K562 (cell line): ENCODE results near the gene NUCB2. TPM values are rescaled to one million over a fixed set of nuclear protein-coding genes. Genes with fewer than 3 reads are reported as not detected.
A peak's percentile ranks its signal among the peaks of the same experiment; 100 is the strongest.

Source experiments
- ARID3A ChIP-seq: IDR thresholded peaks from 2 replicates; pipeline ENCODE4 v1.6.1; 2012; ENCODE audit warnings: low read depth, low read length, improper control_type of control experiment, borderline replicate concordance
- ARNT ChIP-seq, 2 experiments: fragments of 450-650 bp; IDR thresholded peaks; 2 replicates each; pipeline ENCODE4 v1.6.1; 2016; ENCODE audit warnings: mild to moderate bottlenecking in 1 of 2
- CEBPB ChIP-seq: fragments of 450-650 bp; IDR thresholded peaks from 2 replicates; pipeline ENCODE4 v1.6.1; 2016; ENCODE audit warnings: missing genetic modification characterization, missing compliant biosample characterization
- CREB1 ChIP-seq, 2 experiments: sonication (generic) in 1 of 2; formaldehyde crosslinking in 1 of 2; IDR thresholded peaks; 2 replicates each; pipeline versions ENCODE4 v1.6.1 to v1.8.0; 2012 to 2022; ENCODE audit warnings: inconsistent platforms in 1 of 2, mild to moderate bottlenecking in 1 of 2, missing genetic modification reagents in 1 of 2, moderate library complexity in 1 of 2
- FOS ChIP-seq: IDR thresholded peaks from 3 replicates; pipeline ENCODE4 v1.6.1; 2011; ENCODE audit not compliant: insufficient read length; ENCODE audit errors: extremely low read depth
- KLF6 ChIP-seq: fragments of 250-450 bp; sonication (Bioruptor Pico); IDR thresholded peaks from 2 replicates; pipeline ENCODE4 v1.4.0; 2020; ENCODE audit warnings: mild to moderate bottlenecking, moderate library complexity, borderline replicate concordance
- MEF2D ChIP-seq: conservative IDR thresholded peaks from 2 replicates; pipeline ENCODE4 v1.6.1; 2016; ENCODE audit warnings: low read depth, missing genetic modification characterization, missing compliant biosample characterization
- NR4A1 ChIP-seq, 2 experiments: fragments of 250-450 bp in 1 of 2; fragments of 450-650 bp in 1 of 2; sonication (Bioruptor Pico) in 1 of 2; IDR thresholded peaks; 2 replicates each; pipeline versions ENCODE4 v1.4.0 to v1.6.1; 2016 to 2020; ENCODE audit warnings: mild to moderate bottlenecking in 2 of 2, missing compliant biosample characterization in 1 of 2, missing genetic modification characterization in 1 of 2, moderate library complexity in 1 of 2
- PATZ1 ChIP-seq: fragments of 250-450 bp; sonication (Bioruptor Pico); IDR thresholded peaks from 2 replicates; pipeline ENCODE4 v1.5.0; 2020; ENCODE audit warnings: mild to moderate bottlenecking, borderline replicate concordance
- RBFOX2 ChIP-seq: fragments of 200-400 bp; formaldehyde crosslinking; IDR thresholded peaks from 2 replicates; pipeline ENCODE4 v1.6.1; 2017; ENCODE audit warnings: low read depth, mild to moderate bottlenecking, low read length, moderate library complexity
- SFPQ ChIP-seq: fragments of 200-400 bp; formaldehyde crosslinking; IDR thresholded peaks from 2 replicates; pipeline ENCODE4 v1.6.1; 2017; ENCODE audit warnings: mild to moderate bottlenecking, low read depth, low read length, moderate library complexity
- YBX1 ChIP-seq: fragments of 450-650 bp; IDR thresholded peaks from 2 replicates; pipeline ENCODE4 v1.7.1; 2016; ENCODE audit warnings: mild to moderate bottlenecking
- ZNF76 ChIP-seq: fragments of 250-450 bp; sonication (Bioruptor Pico); IDR thresholded peaks from 2 replicates; pipeline ENCODE4 v1.4.0; 2020; ENCODE audit warnings: mild to moderate bottlenecking, moderate library complexity, borderline replicate concordance
- polyA plus RNA-seq, 8 experiments: library from polyadenylated mRNA; depleted of rRNA in 4 of 8; stranded (reverse) in 5 of 8; unstranded in 3 of 8; fragments of >200 nt; fragmentation: Nextera tagmentation in 2 of 8; fragmentation: Illumina TruSeq in 1 of 8; extraction: Ambion mirVana in 2 of 8; extraction: Trizol in 1 of 8; gene quantifications; 2 replicates each; pipeline versions ENCODE4 v1.2.1 to v1.2.3, GENCODE V29; 2011 to 2014; ENCODE audit warnings: inconsistent platforms in 1 of 8, missing spikeins in 1 of 8
- total RNA-seq, 7 experiments: library from RNA; depleted of rRNA in 6 of 7; stranded (reverse); fragments of >200 nt in 6 of 7; fragmentation: Illumina TruSeq in 2 of 7; extraction: Trizol in 2 of 7; gene quantifications; 2 replicates each; pipeline versions ENCODE4 v1.2.1 to v1.2.3, GENCODE V29; 2011 to 2021; ENCODE audit warnings: low replicate concordance in 1 of 7
- TF ChIP-seq, protein P1 (sequence below): fragments of 450-650 bp; IDR thresholded peaks from 2 replicates; pipeline ENCODE4 v1.6.1; 2016; ENCODE audit warnings: borderline replicate concordance
- TF ChIP-seq, protein P2 (sequence below), 2 experiments: fragments of 450-650 bp; conservative IDR thresholded peaks; 2 replicates each; pipeline ENCODE4 v1.6.1; 2017; ENCODE audit warnings: mild to moderate bottlenecking in 2 of 2, moderate library complexity in 2 of 2

Gene NUCB2
- total and polyA plus RNA-seq, 9 of the 15 experiments (the other 6 are each of a cell fraction or from before 2014, with no cell fraction given), result 54.0 to 108 (median 84.6) TPM

DNA sequence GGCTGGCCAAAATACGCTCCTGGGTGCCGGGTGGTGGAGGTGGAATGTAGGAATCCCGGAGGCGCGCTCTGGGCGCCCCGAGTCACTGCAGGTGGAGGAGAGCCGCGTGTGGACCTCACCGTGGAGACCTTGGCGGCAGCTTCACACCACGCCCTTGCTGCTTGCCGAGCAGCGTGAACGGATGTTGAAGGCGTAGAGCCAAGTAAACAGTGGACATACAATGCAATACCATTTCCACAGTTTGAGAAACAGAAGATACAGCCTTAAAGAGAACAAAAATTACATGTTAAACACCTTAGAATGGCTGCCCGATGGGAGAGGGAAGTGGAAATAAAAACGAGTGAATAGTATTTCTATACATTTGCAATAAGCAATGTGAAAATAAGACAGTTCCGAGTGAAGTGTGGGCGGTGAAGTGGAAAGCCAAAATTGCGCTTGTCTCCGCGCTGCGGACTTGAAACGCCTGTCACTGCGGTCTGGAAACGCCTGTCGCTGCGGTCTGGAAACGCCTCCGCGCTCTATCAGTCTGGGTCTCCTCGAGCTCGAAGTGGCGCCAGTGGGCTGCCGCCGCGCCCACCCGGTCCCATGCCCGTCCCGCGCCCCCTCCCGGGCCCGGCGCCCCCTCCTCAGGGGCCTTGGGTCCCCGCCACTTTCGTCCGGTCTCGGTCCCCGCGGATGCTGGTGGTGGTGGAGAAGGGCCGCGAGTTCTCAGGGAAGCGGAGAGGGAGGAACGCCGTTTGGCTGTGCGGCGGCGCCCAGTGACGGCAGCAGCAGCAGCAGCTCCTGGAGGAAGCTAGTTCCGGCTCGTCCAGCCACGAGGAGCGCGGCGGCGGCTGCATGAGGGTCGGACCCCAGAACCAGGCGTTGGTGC is 76.6 kb downstream of the NUCB2 start (continued):
- TF ChIP-seq PATZ1 (CRISPR knock-in tag) (no peak), SFPQ (no peak), CREB1 (IDR thresholded peaks at IDR 0.05) (peak; percentile 79; the same call in 1 of the 2 replicates), CREB1 (CRISPR knock-in tag; IDR thresholded peaks at IDR 0.05) (peak; percentile 67), ARNT (IDR thresholded peaks at IDR 0.05) (0 out of 4 replicates have a peak, but pooled peaks of 1 of the 2 experiments have one; percentile 29), YBX1 (no peak), NR4A1 (CRISPR knock-in tag; IDR thresholded peaks at IDR 0.05) (no peak), NR4A1 (tag; IDR thresholded peaks at IDR 0.05) (no peak), FOS (no peak), MEF2D (tag) (no peak), KLF6 (CRISPR knock-in tag) (no peak), CEBPB (tag) (no peak), ARID3A (no peak), RBFOX2 (peak; percentile 95), ZNF76 (no peak)
- TF ChIP-seq, protein P1, sequence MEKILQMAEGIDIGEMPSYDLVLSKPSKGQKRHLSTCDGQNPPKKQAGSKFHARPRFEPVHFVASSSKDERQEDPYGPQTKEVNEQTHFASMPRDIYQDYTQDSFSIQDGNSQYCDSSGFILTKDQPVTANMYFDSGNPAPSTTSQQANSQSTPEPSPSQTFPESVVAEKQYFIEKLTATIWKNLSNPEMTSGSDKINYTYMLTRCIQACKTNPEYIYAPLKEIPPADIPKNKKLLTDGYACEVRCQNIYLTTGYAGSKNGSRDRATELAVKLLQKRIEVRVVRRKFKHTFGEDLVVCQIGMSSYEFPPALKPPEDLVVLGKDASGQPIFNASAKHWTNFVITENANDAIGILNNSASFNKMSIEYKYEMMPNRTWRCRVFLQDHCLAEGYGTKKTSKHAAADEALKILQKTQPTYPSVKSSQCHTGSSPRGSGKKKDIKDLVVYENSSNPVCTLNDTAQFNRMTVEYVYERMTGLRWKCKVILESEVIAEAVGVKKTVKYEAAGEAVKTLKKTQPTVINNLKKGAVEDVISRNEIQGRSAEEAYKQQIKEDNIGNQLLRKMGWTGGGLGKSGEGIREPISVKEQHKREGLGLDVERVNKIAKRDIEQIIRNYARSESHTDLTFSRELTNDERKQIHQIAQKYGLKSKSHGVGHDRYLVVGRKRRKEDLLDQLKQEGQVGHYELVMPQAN, result peak; percentile 62; the same call in 1 of the 2 replicates
- TF ChIP-seq, protein P2, sequence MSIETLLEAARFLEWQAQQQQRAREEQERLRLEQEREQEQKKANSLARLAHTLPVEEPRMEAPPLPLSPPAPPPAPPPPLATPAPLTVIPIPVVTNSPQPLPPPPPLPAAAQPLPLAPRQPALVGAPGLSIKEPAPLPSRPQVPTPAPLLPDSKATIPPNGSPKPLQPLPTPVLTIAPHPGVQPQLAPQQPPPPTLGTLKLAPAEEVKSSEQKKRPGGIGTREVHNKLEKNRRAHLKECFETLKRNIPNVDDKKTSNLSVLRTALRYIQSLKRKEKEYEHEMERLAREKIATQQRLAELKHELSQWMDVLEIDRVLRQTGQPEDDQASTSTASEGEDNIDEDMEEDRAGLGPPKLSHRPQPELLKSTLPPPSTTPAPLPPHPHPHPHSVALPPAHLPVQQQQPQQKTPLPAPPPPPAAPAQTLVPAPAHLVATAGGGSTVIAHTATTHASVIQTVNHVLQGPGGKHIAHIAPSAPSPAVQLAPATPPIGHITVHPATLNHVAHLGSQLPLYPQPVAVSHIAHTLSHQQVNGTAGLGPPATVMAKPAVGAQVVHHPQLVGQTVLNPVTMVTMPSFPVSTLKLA (conservative IDR thresholded peaks at IDR 0.05), result peak; percentile 73 to 88
